Activated CD8-positive, alpha-beta memory T cell treated with anti-CD3 and anti-CD28 coated beads for 48 hours (primary cell): ENCODE measurements around the gene CNNM4.
A peak's percentile ranks its signal among the peaks of the same experiment; 100 is the strongest.

Experiments used
- DNase-seq, 3 experiments: peaks; one replicate each; pipeline ENCODE4 v3.0.0-alpha.2; 2020; ENCODE audit warnings: low read depth in 2 of 3, low spot score in 2 of 3

The CNNM4 gene

GRCh38 chr2:96810783-96811192 is 50.1 kb downstream of the CNNM4 start:
- DNase-seq: no peak

GRCh38 chr2:96811917-96812316 is 51.2 kb downstream of the CNNM4 start:
- DNase-seq: no peak

- no peak for DNase-seq
Measured at GRCh38 chr2:96813656-96814055, 53.0 kb downstream of the CNNM4 start.

GRCh38 chr2:96815326-96816126 is 54.8 kb downstream of the CNNM4 start:
- DNase-seq: no peak

GRCh38 chr2:96816127-96816835 is 55.6 kb downstream of the CNNM4 start, which contains the start of gene CNNM3:
CNNM3 (plus strand) TSS chr2:96816268; CDS start chr2:96816278, 10 bp downstream.
- peak; percentile 90 to 93 (median 90) for DNase-seq

GRCh38 chr2:96816836-96817702 is 56.4 kb downstream of the CNNM4 start:
- DNase-seq: no peak

- DNase-seq: no peak
Measured at GRCh38 chr2:96817882-96818281, 57.2 kb downstream of the CNNM4 start.

- DNase-seq: no peak
Measured at GRCh38 chr2:96819128-96819875, 58.6 kb downstream of the CNNM4 start.

GRCh38 chr2:96819876-96820511 is 59.3 kb downstream of the CNNM4 start:
- no peak for DNase-seq

GRCh38 chr2:96821113-96821675 is 60.5 kb downstream of the CNNM4 start:
- no peak for DNase-seq

GRCh38 chr2:96822786-96823185 is 62.1 kb downstream of the CNNM4 start:
- no peak for DNase-seq

- DNase-seq: no peak
Measured at GRCh38 chr2:96823198-96823597, 62.5 kb downstream of the CNNM4 start.

- no peak for DNase-seq
Measured at GRCh38 chr2:96824079-96824870, 63.6 kb downstream of the CNNM4 start.

GRCh38 chr2:96825057-96825456 is 64.4 kb downstream of the CNNM4 start:
- no peak for DNase-seq

GRCh38 chr2:96826546-96827278 is 66.0 kb downstream of the CNNM4 start:
- DNase-seq: no peak

GRCh38 chr2:96828436-96828835 is 67.7 kb downstream of the CNNM4 start:
- no peak for DNase-seq

- DNase-seq: no peak
Measured at GRCh38 chr2:96828874-96829273, 68.2 kb downstream of the CNNM4 start.

GRCh38 chr2:96830044-96830562 is 69.4 kb downstream of the CNNM4 start:
- no peak for DNase-seq
